HL-60/S4 treated with phorbol 12-myristate 13-acetate at 8.2 ng/mL for 4 days and 3 days (cell line): ENCODE measurements around the gene ING1.
"Not testable (repeated sequence)": the region's sequence is repeated elsewhere in the genome, so short reads cannot be mapped to it uniquely, and the experiment has no call there.

Source experiments
- in situ Hi-C: fragments of 300-500 bp; cut with MboI; formaldehyde crosslinking; loops from 2 replicates; pipeline ENCODE4 v1.15.0; 2022; ENCODE audit warnings: low sequenced_read_pairs

The ING1 gene

GRCh38 chr13:110714797-110715394, 1.4 kb downstream of the ING1 start:
- in situ Hi-C loops, result no loop called here

- in situ Hi-C loops, result no loop called here
These were observed 2.1 kb downstream of the ING1 start for GRCh38 chr13:110715395-110716246.

GRCh38 chr13:110716247-110716515, 2.7 kb downstream of the ING1 start:
- in situ Hi-C loops, result no loop called here

GRCh38 chr13:110719036-110719710, 5.7 kb downstream of the ING1 start:
- in situ Hi-C loops, result no loop called here

GRCh38 chr13:110722971-110723370, 9.5 kb downstream of the ING1 start:
- in situ Hi-C loops, result no loop called here

GRCh38 chr13:110723598-110723997, 10.1 kb downstream of the ING1 start:
- in situ Hi-C loops, result no loop called here

GRCh38 chr13:110726153-110726552, 12.7 kb downstream of the ING1 start:
- in situ Hi-C loops, result not testable (repeated sequence)

- in situ Hi-C loops, result no loop called here
These were observed 13.2 kb downstream of the ING1 start for GRCh38 chr13:110726726-110727125.

- in situ Hi-C loops, result no loop called here
These were observed 17.6 kb downstream of the ING1 start for GRCh38 chr13:110731072-110731471.

- in situ Hi-C loops, result no loop called here
These were observed 21.1 kb downstream of the ING1 start for GRCh38 chr13:110734561-110734960.

GRCh38 chr13:110737555-110737954, 24.1 kb downstream of the ING1 start:
- in situ Hi-C loops, result no loop called here

- in situ Hi-C loops, result no loop called here
These were observed 30.2 kb downstream of the ING1 start for GRCh38 chr13:110743687-110744086.

GRCh38 chr13:110746438-110746837, 32.9 kb downstream of the ING1 start:
- in situ Hi-C loops, result no loop called here

GRCh38 chr13:110748271-110748670, 34.8 kb downstream of the ING1 start:
- in situ Hi-C loops, result no loop called here

- in situ Hi-C loops, result no loop called here
These were observed 42.7 kb downstream of the ING1 start for GRCh38 chr13:110756219-110756631.

GRCh38 chr13:110757296-110757695, 43.8 kb downstream of the ING1 start:
- in situ Hi-C loops, result no loop called here

- in situ Hi-C loops, result no loop called here
These were observed 44.8 kb downstream of the ING1 start for GRCh38 chr13:110758195-110758805.

- in situ Hi-C loops, result no loop called here
These were observed 46.2 kb downstream of the ING1 start for GRCh38 chr13:110759710-110760109.

GRCh38 chr13:110760611-110761010, 47.1 kb downstream of the ING1 start:
- in situ Hi-C loops, result no loop called here

GRCh38 chr13:110766671-110767430, 53.4 kb downstream of the ING1 start:
- in situ Hi-C loops, result no loop called here

- in situ Hi-C loops, result no loop called here
These were observed 54.0 kb downstream of the ING1 start for GRCh38 chr13:110767476-110767875.
